ENCODE data around the gene GAGE12G.
"Not testable (repeated sequence)": the region's sequence is repeated elsewhere in the genome, so short reads cannot be mapped to it uniquely, and the experiment has no call there.

DNA sequence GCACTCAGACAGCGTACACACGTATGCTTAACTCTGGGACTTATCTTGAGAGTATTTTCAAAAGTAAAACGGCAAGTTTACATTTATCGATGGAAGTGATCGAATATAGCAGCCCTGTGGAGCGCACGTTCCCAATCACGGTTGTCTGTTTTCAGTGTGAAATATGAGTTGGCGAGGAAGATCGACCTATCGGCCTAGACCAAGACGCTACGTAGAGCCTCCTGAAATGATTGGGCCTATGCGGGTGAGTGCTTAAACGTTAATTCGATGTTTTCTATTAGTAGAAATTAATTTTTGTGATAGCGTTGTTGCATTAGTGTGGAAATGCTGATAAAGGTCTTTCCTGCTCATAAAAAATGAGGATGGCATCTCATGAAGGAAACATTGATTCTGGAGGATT is 20.3 kb downstream of the GAGE12G start:
- not testable (repeated sequence) for TF ChIP-seq CTCF (conservative IDR thresholded peaks at IDR 0.05; ENCODE audit: low read length); EZH2phosphoT487 (IDR thresholded peaks at IDR 0.05; ENCODE audit: borderline replicate concordance, low read depth, low read length)

Measured in OCI-LY7 (cell line).